GM19035 (cell line): ENCODE measurements around the gene STAB2.

ENCODE experiments used
- ATAC-seq: cut with Tn5 transposase; IDR thresholded peaks from one replicate; pipeline ENCODE4 v1.9.1; 2021; ENCODE audit not compliant: unreplicated experiment

Gene STAB2

GRCh38 chr12:103735291-103735690 is 148.2 kb downstream of the STAB2 start:
- ATAC-seq, result no peak

- no peak for ATAC-seq
These were observed 149.5 kb downstream of the STAB2 start for GRCh38 chr12:103736572-103736971.

GRCh38 chr12:103737881-103738280 is 150.8 kb downstream of the STAB2 start:
- no peak for ATAC-seq

GRCh38 chr12:103742349-103742932 is 155.4 kb downstream of the STAB2 start:
- no peak for ATAC-seq

- no peak for ATAC-seq
These were observed 156.7 kb downstream of the STAB2 start for GRCh38 chr12:103743788-103744187.

- ATAC-seq, result no peak
These were observed 158.9 kb downstream of the STAB2 start for GRCh38 chr12:103745962-103746361.

GRCh38 chr12:103748002-103748401 is 160.9 kb downstream of the STAB2 start:
- ATAC-seq, result no peak

- ATAC-seq, result no peak
These were observed 161.8 kb downstream of the STAB2 start for GRCh38 chr12:103748875-103749274.

- ATAC-seq, result no peak
These were observed 164.1 kb downstream of the STAB2 start for GRCh38 chr12:103751171-103751570.

- no peak for ATAC-seq
These were observed 164.5 kb downstream of the STAB2 start for GRCh38 chr12:103751600-103751999.

GRCh38 chr12:103755425-103755824 is 168.4 kb downstream of the STAB2 start:
- ATAC-seq, result no peak

- ATAC-seq, result no peak
These were observed 169.4 kb downstream of the STAB2 start for GRCh38 chr12:103756443-103756842.

GRCh38 chr12:103757248-103757647 is 170.2 kb downstream of the STAB2 start:
- no peak for ATAC-seq

GRCh38 chr12:103758310-103759089 is 171.4 kb downstream of the STAB2 start:
- no peak for ATAC-seq

GRCh38 chr12:103762473-103762872 is 175.4 kb downstream of the STAB2 start:
- no peak for ATAC-seq

- ATAC-seq, result no peak
These were observed 178.2 kb downstream of the STAB2 start for GRCh38 chr12:103765322-103765721.

GRCh38 chr12:103766028-103766427 is 179.0 kb downstream of the STAB2 start:
- ATAC-seq, result no peak

GRCh38 chr12:103768467-103769123 is 181.5 kb downstream of the STAB2 start:
- no peak for ATAC-seq

- no peak for ATAC-seq
These were observed 182.3 kb downstream of the STAB2 start for GRCh38 chr12:103769240-103769945.

- ATAC-seq, result no peak
These were observed 184.4 kb downstream of the STAB2 start for GRCh38 chr12:103771466-103771865.

- ATAC-seq, result no peak
These were observed 185.5 kb downstream of the STAB2 start for GRCh38 chr12:103772367-103773108.
